ENCODE measurements around the gene KLC3.
A peak's percentile ranks its signal among the peaks of the same experiment; 100 is the strongest.

Gene KLC3

GRCh38 chr19:45349126-45349415 lies 8.5 kb downstream of the KLC3 start:
- DNase-seq (ENCODE audit: low spot score) = no peak

GRCh38 chr19:45349430-45349941 lies 8.9 kb downstream of the KLC3 start:
- no peak for DNase-seq (ENCODE audit: low spot score)

- DNase-seq (ENCODE audit: low spot score) = no peak
These were observed 10.0 kb downstream of the KLC3 start for GRCh38 chr19:45350477-45351058.

GRCh38 chr19:45351401-45351952 lies 10.9 kb downstream of the KLC3 start:
- DNase-seq (ENCODE audit: low spot score) = no peak

- DNase-seq (ENCODE audit: low spot score) = no peak
These were observed 11.5 kb downstream of the KLC3 start for GRCh38 chr19:45352062-45352461.

GRCh38 chr19:45352471-45352870 lies 11.9 kb downstream of the KLC3 start:
- no peak for DNase-seq (ENCODE audit: low spot score)

GRCh38 chr19:45352914-45353796 lies 12.6 kb downstream of the KLC3 start:
- peak; percentile 53 for DNase-seq (ENCODE audit: low spot score)

- peak; percentile 80 for DNase-seq (ENCODE audit: low spot score)
These were observed 13.8 kb downstream of the KLC3 start for GRCh38 chr19:45354241-45354842.

GRCh38 chr19:45355402-45355801 lies 14.9 kb downstream of the KLC3 start:
- DNase-seq (ENCODE audit: low spot score) = peak; percentile 51

GRCh38 chr19:45355910-45356309 lies 15.4 kb downstream of the KLC3 start:
- DNase-seq (ENCODE audit: low spot score) = peak; percentile 48

- peak; percentile 77 for DNase-seq (ENCODE audit: low spot score)
These were observed 16.4 kb downstream of the KLC3 start for GRCh38 chr19:45356760-45357444.

GRCh38 chr19:45357445-45357783 lies 16.9 kb downstream of the KLC3 start:
- no peak for DNase-seq (ENCODE audit: low spot score)

GRCh38 chr19:45358213-45358792 lies 17.8 kb downstream of the KLC3 start:
- DNase-seq (ENCODE audit: low spot score) = no peak

GRCh38 chr19:45361608-45362007 lies 21.1 kb downstream of the KLC3 start:
- no peak for DNase-seq (ENCODE audit: low spot score)

GRCh38 chr19:45362291-45362690 lies 21.7 kb downstream of the KLC3 start:
- no peak for DNase-seq (ENCODE audit: low spot score)

GRCh38 chr19:45363861-45364459 lies 23.4 kb downstream of the KLC3 start:
- no peak for DNase-seq (ENCODE audit: low spot score)

- DNase-seq (ENCODE audit: low spot score) = no peak
These were observed 24.1 kb downstream of the KLC3 start for GRCh38 chr19:45364696-45365095.

GRCh38 chr19:45368127-45368526 lies 27.6 kb downstream of the KLC3 start:
- no peak for DNase-seq (ENCODE audit: low spot score)

- DNase-seq (ENCODE audit: low spot score) = no peak
These were observed 28.3 kb downstream of the KLC3 start for GRCh38 chr19:45368737-45369340.

- peak; percentile 99 for DNase-seq (ENCODE audit: low spot score)
These were observed 30.1 kb downstream of the KLC3 start, which contains the start of gene ERCC2 for GRCh38 chr19:45370410-45371204. TSS of gene ERCC2 (minus strand) at chr19:45370573. CDS start at chr19:45370540, 33 bp downstream.

All from hematopoietic multipotent progenitor cell treated with erythropoietin and hydrocortisone succinate and interleukin-3 and kit ligand, for 17 days (in vitro differentiated cells).